ENCODE results near the gene KNDC1.
"Not testable (repeated sequence)": the region's sequence is repeated elsewhere in the genome, so short reads cannot be mapped to it uniquely, and the experiment has no call there.

The KNDC1 gene

GRCh38 chr10:133159950-133160825 is at the start of gene KNDC1:
KNDC1 (plus strand) TSS chr10:133160219; CDS start chr10:133160468, 249 bp downstream.
- no peak for DNase-seq

GRCh38 chr10:133110609-133111275 is 49.3 kb upstream of the KNDC1 start:
- no peak for DNase-seq

GRCh38 chr10:133111640-133112039 is 48.4 kb upstream of the KNDC1 start:
- not testable (repeated sequence) for DNase-seq

GRCh38 chr10:133113146-133113830 is 46.7 kb upstream of the KNDC1 start:
- no peak for DNase-seq

GRCh38 chr10:133113847-133114246 is 46.2 kb upstream of the KNDC1 start:
- no peak for DNase-seq

GRCh38 chr10:133114251-133114650 is 45.8 kb upstream of the KNDC1 start:
- no peak for DNase-seq

GRCh38 chr10:133114726-133115452 is 45.1 kb upstream of the KNDC1 start:
- no peak for DNase-seq

GRCh38 chr10:133115453-133115842 is 44.6 kb upstream of the KNDC1 start:
- DNase-seq = no peak

GRCh38 chr10:133115976-133116375 is 44.0 kb upstream of the KNDC1 start:
- no peak for DNase-seq

GRCh38 chr10:133116455-133116854 is 43.6 kb upstream of the KNDC1 start:
- DNase-seq = no peak

- DNase-seq = no peak
Observed at GRCh38 chr10:133117036-133117687, 42.9 kb upstream of the KNDC1 start.

- no peak for DNase-seq
Observed at GRCh38 chr10:133117688-133118071, 42.3 kb upstream of the KNDC1 start.

GRCh38 chr10:133121479-133121878 is 38.5 kb upstream of the KNDC1 start:
- DNase-seq = no peak

- DNase-seq = no peak
Observed at GRCh38 chr10:133122171-133122935, 37.7 kb upstream of the KNDC1 start.

- peak in 1 of 2 experiments; percentile 17 for DNase-seq
Observed at GRCh38 chr10:133123050-133123745, 36.8 kb upstream of the KNDC1 start.

GRCh38 chr10:133123746-133124356 is 36.2 kb upstream of the KNDC1 start:
- no peak for DNase-seq

- peak in 1 of 2 experiments; percentile 18 for DNase-seq
Observed at GRCh38 chr10:133124357-133125211, 35.4 kb upstream of the KNDC1 start.

- DNase-seq = no peak
Observed at GRCh38 chr10:133125901-133126300, 34.1 kb upstream of the KNDC1 start.
